ENCODE data around the gene MBD5.

GRCh38 chr2:148552675-148553331, 531.9 kb downstream of the MBD5 start:
- no peak for TF ChIP-seq CTCF (IDR thresholded peaks at IDR 0.05)
- TF ChIP-seq POLR2A (IDR thresholded peaks at IDR 0.05), result no peak
